Endothelial cell of umbilical vein (primary cell): Measurements from ENCODE around the gene DAG1.

Experiments
- CTCF ChIP-seq, 2 donors: IDR thresholded peaks; 1 replicate in 1 of 2; 2 replicates in 1 of 2; pipeline ENCODE4 v1.5.1; 2011; ENCODE audit warnings: low read length in 2 of 2, mild to moderate bottlenecking in 2 of 2, moderate library complexity in 2 of 2, control low read depth in 1 of 2, inconsistent platforms in 1 of 2, low read depth in 1 of 2; ENCODE audit not compliant: insufficient read depth in 1 of 2; ENCODE audit errors: extremely low read depth in 1 of 2
- FOS ChIP-seq: IDR thresholded peaks from 2 replicates; pipeline ENCODE4 v1.6.1; 2011; ENCODE audit warnings: mild to moderate bottlenecking, low read length, moderate library complexity, borderline replicate concordance; ENCODE audit not compliant: insufficient read depth
- GATA2 ChIP-seq: IDR thresholded peaks from 2 replicates; pipeline ENCODE4 v1.7.0; 2011; ENCODE audit warnings: low read depth, mild to moderate bottlenecking, moderate library complexity, mixed read lengths, low read length; ENCODE audit not compliant: insufficient read length, insufficient read depth
- POLR2A ChIP-seq: IDR thresholded peaks from 2 replicates; pipeline ENCODE4 v1.6.1; 2012; ENCODE audit warnings: low read depth, mild to moderate bottlenecking, control low read depth, low read length
- POLR2AphosphoS5 ChIP-seq: IDR thresholded peaks from 2 replicates; pipeline ENCODE4 v1.6.1; 2012; ENCODE audit warnings: low read depth, mild to moderate bottlenecking, control low read depth, low read length, moderate library complexity; ENCODE audit not compliant: insufficient read depth

- TF ChIP-seq POLR2A (no peak), CTCF (IDR thresholded peaks at IDR 0.05; ENCODE audit: extremely low read depth in 1 of 2, insufficient read depth in 1 of 2, low read depth in 1 of 2, low read length in 2 of 2) (no peak), POLR2AphosphoS5 (no peak), GATA2 (no peak), FOS (no peak)
These were observed 100.1 kb downstream of the DAG1 start for GRCh38 chr3:49570028-49570654.
